GM18511 (cell line): ENCODE measurements around the gene CDH22.

Source experiments
- ATAC-seq: cut with Tn5 transposase; IDR thresholded peaks from one replicate; pipeline ENCODE4 v1.9.1; 2021; ENCODE audit warnings: mild to moderate bottlenecking, moderate library complexity; ENCODE audit not compliant: unreplicated experiment

CDH22 gene

DNA sequence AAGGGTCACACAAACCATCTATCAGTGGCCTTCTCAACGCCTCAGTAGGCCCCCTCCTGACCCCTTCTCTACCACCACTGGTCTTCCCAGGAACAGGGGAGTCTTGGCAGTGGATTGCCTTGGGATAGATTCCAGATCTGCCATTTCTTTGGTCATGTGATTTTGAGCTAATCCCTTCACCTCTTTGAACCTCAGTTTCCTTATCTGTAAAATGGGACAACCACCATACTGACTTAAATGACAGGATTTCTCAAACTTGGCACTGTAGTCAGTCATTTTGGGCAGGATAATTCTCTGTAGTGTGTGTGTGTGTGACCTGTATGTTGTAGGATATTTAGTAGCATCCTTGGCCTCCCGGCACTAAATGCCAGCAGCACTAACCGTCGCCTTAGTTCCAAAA is 89.1 kb downstream of the CDH22 start:
- no peak for ATAC-seq

DNA sequence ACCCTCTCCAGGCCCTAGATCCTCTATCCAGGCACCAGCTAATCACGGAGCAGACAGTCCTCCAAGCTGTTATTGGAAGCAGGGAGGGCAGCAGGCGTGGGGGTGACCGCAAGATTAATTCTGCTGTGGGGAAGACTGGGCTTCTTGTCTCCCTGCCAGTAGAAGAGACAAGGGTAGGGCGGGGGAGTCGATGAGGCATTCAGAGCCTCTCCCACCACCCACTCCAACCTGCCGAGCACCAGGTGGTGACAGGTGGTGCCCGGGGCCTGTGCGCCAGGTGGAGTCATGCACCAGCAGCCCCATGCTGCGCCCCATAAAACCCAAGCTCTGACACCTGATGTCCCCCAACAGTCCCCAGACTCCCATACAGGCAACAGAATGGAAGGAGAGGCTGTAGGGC is 89.6 kb downstream of the CDH22 start:
- no peak for ATAC-seq

GRCh38 chr20:46217583-46217982 is 90.7 kb downstream of the CDH22 start:
- no peak for ATAC-seq

DNA sequence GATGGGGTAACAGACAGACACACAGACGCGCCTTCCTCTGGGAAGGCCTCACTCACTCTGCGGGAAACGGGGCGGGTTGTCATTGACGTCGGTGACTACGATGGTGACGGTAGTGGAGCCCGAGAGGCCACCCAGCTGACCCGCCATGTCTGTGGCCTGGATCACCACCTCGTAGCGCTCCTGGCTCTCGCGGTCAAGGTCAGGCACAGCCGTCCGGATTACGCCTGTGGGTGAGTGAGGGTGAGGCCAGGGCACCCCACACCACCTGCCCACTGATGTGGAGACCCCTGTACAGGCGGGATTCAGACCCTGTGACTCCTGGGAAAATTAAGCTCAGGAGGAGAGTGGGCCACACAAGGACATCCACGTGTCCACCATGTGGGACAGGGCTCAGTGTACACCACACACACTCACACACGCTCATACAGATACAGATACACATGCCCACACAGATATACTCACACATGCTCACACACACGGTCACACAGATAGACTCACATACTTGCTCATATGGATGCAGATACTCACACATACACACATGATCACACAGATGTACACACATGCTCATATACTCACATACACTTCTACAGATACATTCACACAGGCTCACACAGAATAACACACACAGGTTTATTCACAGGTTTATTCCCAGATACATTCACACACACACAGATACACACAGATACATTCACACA is 91.4 kb downstream of the CDH22 start:
- no peak for ATAC-seq

DNA sequence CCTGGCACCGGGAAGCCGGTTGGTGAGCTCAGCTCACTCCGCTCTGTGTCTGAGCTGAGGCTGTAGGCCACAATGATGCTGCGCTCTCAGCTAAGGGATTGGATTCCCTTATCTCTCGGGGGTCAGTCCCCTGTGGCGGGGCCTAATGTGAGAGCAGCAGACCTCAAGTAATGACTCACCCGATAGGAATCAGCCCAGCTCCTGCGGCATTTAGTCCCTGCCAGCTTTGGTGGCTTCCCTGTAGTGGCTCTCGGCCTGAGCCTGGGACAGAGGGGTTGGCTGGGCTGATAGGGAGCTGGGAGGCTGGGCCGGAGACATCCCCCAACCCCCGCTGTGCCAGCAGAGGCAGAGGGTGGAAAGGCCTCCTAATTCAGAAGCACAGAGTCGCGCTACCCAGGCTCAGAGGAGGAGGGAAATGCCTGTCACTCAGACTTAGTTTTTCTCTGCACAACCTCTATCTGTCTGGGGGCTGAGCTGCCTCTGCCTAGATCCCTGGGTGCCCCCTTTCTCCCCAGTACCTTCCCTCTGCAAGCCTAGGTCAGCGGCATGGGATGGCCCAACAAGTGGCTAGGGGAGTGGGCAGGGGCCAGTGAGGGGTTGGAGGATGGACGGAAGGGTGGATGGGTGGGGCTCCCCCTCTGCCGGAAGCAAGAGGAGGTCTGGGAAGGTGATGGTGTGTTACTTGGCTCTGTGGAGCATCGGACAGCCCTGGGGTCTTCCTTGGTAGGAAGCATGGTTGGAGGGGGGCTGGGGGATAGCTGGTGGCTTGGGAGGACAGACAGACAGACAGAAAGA is 92.2 kb downstream of the CDH22 start:
- ATAC-seq = no peak

DNA sequence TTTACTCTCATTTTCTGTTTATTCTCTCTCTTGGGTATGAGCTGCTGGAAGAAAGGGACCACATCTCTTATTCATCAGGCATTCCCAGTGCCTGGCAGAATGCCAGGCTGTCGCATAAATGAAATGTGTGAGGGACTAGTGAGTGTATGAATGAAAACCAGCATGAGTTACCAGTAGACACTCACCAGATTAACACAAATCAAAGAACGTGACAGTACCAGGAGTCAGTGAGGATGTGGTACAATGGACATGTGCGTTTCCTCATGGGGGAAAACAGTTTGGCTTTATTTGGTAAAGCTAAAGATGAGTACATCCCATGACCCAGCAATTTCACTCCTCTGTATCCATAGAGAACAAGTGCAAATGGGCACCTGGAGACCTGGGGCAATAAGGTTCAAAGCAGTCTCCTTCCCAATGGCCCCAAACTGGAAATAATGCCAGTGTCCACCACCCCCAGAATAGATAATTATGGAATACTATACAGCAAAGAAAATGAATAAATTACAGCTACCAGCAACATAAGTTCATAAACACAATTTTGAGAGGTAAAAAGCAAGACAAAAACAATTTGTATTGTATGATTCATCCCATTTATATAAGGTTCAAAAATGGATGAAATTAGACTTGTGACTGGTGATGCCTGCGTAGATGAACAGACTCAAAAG is 93.3 kb downstream of the CDH22 start:
- no peak for ATAC-seq

DNA sequence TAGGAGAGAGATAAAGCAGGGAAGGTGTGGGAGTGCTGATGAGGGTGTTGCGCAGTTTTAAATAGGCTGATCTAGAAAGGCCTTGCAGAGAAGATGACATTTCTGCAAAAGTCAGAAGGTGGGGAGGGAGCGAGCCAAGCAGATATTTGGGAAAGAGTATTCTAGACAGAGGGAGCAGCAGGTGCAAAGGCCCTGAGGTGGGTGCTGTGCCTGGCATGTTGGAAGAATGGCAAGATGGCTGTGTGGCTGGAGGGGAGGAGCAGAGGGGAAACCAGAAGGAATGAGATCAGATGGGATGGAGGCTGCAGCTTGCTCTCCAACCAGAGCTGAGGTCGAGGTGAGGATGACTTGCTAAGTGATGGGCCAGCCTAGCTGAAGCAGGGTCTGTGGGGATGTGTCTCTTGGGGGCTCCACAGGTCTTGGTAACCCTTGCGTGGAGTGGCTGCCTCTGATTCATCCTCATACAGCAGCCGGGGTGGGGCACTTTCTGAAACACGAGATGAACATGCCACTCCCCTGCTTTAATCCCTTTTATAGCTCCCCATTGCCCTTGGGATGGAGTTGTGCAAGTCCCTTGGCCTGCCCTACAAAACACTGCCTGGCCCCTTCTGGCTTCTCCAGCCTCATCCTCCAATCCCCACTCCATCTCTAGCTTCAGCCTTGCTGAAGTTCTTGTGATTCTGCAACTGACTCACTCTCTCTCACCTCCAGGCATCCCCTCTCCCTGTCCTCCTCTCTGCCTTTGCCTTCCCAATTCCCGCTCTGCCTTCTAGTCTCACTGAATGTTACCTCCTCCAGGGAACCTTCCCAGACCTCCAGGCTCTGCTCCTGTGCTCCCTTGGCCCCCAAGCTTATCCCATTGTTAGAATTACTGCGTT is 94.1 kb downstream of the CDH22 start:
- ATAC-seq = no peak

DNA sequence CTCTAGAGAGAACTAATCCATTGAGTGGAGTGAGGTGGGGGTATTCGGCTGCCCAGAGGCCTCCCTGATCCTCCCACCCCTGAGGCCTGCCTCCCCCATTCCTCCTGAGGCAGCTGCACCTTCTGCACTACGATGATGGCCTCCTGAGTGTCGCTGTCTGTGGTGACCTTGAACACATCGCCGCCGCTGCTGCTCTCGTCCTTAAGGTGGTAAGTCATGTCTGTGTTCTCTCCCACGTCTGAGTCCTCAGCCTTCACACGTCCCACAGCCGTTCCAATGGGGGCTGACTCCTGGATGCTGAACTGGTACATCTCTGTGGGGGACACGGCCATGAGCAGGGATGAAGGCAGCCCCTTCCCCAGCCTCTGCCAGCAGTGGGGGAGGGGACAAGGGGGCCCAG is 95.4 kb downstream of the CDH22 start:
- ATAC-seq = no peak

DNA sequence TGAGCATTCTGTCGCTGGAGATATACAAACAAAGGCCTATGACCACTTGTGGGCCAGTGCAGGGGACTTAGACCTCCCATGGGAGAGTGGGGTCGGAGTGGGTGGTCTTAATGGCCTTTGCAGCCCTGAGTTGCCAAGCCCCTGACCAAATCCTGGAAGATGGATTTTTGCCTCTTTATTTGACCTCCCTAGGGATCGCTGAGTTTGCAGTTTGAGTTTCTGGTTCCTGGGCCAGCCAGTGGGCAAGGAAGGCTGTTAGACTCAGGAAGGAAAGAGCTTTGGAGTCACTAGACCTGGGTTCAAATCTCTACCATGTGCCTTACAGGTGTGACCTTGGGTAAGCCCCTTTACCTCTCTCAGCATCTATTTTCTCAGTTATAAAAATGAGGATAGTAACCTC is 96.0 kb downstream of the CDH22 start:
- no peak for ATAC-seq

GRCh38 chr20:46211331-46211722 is 97.0 kb downstream of the CDH22 start:
- ATAC-seq = no peak

DNA sequence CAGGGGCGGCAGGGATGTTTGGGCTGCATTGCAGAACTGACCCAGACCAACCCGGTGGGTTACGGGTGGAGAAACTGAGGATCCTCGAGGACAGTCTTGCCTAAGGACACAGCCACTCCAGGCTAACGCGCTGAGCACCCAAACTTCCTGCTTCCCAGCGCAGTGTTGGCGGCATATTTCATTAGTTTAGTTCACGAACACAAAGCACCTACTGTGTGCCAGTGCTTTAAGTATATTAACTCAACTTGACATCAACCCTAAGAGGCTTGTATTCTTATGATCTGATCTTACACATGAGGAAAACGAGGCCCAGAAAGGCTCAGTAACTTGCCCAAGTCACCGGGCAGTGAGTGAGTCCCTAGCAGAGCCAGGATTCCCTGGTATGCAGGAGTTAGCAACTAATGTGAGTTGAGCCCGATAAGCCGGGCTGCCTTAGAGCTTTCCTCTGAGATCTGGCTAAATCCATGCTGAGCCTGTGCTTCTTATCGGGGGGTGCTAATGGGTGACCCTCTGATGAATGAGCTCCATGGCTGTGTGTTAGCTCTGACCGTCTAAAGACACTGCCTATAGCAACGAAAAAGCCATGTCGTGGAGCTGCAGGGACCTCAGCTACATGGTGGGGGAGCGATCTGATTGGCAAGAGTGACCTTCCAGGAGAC is 97.5 kb downstream of the CDH22 start:
- ATAC-seq = no peak

DNA sequence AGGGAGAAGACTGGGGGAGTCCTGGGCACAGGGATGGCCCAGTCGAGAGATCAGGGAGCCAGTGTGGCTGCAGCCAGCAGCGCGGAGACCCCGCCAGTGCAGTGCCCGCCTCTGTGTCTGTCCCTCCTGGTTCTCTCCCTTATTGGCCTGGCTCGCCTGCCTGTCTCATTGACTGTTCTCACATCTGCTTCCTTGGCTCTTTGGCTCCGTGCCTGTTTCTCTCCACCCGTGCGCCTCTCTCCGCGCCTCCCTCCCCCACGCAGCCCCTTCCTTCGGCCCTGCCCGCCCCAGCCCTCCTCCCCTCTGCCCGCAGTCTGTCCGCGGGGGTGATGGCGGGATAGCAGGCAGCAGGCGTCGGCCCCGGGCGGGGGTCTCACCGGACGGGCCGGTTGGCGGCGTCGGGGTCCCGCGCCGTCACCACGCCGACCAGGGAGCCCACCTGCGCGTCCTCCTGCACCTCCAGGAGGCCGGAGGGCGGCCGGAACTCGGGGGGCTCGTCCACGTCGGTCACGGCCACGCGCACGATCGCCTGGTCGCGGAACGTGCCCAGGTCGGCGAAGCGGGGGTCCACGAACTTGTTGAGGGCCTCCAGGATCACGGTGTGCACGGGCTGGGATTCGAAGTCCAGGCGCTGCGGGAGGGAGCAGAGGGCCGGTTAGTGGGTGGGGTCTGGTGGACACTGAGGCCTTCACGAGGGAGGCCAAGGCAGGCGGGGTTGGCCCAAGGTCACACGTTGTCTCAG is 98.2 kb downstream of the CDH22 start:
- no peak for ATAC-seq

DNA sequence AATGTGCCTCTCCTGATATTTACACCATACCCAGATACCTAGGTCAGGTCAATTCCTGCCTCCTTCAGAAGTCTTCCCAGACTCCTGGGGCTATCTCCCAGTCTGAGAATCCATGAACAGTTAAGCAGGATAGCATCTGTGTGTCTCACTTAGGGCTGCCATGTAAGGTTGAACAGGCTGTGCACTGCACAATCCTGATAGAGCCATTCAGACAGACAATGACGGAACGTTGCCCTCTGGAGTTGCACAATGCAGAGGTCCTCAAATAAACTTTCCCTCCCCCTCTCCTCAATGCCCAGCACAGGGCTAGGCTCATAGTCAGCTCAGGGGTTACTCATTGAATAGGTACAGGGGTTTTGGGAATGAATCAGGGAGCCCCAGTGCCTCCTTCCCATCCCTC is 100.5 kb downstream of the CDH22 start:
- ATAC-seq = no peak

DNA sequence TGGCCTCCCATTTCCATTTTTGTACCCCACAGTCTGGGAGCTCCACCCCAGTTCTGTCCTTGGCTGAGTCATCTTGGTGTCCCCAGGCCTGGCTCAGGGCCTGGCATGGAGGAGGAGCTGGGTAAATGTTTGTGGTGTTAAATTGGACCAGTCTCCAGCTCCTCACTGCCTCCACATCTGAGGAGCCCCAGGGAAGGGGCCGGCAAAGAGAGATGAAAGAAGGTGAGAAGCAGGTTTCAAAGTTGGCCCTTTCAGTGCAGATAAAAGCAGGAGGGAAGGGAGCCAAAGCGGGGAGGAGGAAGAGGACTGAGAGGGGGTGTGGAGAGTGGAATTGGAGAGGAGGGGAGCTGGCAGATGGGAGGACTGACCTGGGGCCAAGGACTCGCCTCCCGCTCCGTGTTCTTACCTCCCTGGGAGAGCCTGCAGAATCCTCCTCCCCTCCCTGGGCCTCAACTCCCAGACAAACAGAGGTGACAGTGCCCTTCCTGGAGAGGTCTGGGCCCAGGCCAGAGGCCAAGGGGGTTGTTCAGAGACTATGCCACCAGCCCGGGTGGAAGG is 101.2 kb downstream of the CDH22 start:
- ATAC-seq = no peak

GRCh38 chr20:46206025-46206424 is 102.3 kb downstream of the CDH22 start:
- no peak for ATAC-seq

- ATAC-seq = no peak
These were observed 102.9 kb downstream of the CDH22 start for GRCh38 chr20:46205349-46205748.

DNA sequence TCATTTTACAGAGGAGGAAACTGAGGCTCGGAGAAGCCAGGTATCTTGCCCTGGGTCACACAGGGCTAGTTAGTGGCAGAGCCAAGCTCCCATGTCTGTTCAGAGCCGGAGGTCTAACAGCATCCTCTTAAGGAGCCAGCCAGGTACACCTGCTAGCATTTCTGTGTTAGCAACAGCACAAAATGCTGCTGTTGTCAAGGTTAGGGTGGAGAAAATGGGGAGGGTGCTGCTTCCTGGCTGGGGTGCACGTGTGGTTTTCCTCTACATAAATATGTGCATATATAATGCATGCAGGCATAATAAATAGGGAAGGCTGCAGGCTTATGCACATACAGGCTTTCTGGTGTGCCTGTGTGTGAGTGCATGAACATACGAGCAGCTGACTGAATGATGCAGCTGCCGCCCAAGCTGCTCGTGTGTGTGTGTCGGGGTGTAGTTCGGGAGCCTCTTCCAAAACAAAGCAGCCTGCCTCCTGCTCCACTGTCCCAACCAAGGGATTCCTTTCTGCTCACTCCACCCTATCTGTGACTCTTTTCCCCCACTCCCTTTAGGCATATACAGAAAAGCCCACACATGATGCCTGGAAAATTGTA is 103.6 kb downstream of the CDH22 start:
- no peak for ATAC-seq

DNA sequence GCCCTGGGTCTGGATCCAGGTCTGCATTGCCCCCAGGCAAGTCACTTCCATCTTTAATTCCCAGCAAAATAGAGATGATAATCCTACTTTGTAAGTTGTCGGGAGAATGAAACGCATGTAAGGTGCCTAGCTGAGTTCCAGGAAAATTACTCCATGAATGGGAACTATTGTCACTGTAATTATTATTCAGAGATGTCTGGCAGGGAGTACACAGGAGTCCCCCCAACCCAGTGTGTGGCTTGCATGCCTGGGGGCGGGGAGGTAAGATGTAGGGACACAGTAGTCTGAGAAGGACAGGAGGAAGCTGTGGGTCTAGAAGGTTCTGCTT is 104.8 kb downstream of the CDH22 start:
- ATAC-seq = no peak

GRCh38 chr20:46202766-46203509 is 105.4 kb downstream of the CDH22 start:
- ATAC-seq = no peak
